Stimulated activated CD4-positive, alpha-beta T cell treated with anti-CD3 and anti-CD28 coated beads, Interleukin-2, amount 100 ng/mL, for 24 hours (primary cell): ENCODE data around the gene RASSF7.

Experiments
- DNase-seq, 2 donors: peaks; one replicate each; pipeline ENCODE4 v3.0.0-alpha.2; 2020

RASSF7 gene

DNA sequence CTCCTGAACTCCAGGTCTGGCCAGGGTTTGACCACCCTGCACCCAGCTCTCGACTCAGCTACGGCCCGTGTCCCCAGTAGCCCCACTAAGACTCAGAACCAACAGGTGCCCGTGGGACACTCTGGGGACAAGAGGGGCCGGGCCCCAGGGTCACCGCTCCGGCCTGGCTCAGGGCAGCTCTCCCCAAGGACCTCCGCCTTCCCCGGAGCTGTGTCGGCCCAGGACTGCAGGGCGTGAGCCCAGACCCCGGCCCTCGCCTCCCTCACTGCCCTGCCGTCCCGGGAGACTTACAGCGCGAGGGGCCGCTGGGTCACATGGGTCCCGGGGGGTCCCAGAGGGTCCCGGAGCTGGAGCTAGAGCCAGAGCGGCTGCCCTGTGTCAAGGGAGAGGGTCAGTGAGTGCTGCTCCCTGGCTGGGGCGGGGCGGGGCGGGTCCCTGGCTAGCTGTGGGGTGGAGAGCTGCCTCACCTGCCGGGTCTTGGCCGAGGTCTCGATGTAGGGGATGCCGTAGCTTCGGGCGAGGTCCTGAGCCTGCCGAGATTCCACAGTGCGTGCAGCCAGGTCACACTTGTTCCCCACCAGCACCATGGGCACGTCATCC is 27.7 kb upstream of the RASSF7 start:
- no peak for DNase-seq

DNA sequence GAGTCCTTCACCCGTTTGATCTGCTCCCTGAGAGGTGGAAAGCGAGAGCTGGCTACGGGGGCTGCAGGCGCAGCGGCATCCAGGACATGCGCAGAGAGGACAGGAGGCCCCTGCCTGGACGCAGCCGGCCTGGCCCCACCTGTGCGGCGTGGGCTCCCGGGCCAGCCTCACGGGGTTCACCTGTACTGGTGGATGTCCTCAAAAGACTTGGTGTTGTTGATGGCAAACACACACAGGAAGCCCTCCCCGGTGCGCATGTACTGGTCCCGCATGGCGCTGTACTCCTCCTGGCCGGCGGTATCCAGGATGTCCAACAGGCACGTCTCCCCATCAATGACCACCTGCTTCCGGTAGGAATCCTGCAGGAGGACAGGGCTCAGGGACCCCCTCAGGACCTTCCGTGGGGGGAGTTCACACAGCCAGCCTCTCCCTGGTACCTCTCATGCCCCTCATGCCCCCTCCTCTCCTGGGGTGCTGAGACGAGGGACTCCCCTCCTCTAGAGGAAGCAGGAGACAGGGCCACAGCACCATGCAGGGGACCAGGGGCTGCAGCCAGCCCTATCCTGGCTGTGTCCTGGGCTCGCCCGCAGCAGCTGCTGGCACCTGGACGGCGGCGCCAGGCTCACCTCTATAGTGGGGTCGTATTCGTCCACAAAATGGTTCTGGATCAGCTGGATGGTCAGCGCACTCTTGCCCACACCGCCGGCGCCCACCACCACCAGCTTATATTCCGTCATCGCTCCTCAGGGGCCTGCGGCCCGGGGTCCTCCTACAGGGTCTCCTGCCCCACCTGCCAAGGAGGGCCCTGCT is 27.0 kb upstream of the RASSF7 start:
- DNase-seq = no peak

DNA sequence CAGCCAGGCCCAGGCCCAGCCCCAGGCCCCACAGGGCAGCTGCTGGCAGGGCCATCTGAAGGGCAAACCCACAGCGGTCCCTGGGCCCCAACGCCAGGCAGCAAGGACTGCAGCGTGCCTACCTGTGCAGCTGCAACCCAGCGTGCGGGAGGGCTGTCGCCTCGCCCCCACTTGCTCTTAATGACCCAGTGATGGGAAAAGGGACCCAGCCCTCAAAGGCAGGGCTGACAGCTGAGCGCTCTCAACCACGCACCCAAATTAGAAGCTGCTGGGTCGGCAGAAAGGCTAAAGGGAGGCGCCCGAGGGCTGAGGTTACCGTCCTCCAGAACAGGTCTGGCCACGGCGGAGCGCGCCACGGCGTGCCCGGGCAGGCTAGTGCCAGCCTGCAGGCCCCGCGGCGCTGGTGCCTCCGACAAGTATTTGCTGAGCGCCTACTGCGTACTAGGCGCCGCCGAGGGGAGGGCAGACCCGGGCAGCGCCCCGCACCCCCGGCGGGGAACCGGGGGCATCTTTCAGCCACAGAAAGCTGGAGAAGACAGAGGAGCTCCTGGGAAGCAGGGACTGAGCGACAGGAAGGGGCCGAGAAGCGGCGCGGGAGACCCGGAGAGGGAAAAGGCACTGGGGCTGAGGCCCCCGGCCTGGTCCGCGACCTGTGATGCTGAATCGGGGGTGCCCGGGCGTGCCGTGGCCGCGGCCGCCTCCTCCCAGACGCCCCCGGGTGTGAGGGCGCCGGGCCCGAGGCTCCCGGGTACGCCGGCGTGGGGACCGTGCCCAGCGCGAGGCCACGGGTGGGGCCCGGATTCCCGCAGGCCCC is 26.2 kb upstream of the RASSF7 start:
- DNase-seq = peak in 1 of 2 donors; percentile 48

DNA sequence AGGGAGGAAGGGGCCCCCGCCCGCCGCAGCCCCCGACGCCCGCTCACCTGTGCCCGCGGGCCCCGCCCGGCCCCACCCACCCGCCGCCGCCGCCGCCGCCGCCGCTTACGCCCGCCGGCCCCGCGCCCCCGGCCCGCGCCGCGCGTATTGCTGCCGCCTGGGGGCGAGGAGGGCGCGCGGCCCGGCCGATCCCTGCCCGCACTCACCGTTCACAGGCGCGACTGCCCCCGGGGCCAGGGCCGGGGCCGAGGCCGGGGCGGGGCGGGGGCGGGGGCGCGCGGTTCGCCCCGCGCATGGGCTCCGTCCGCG is 25.6 kb upstream of the RASSF7 start:
- no peak for DNase-seq

DNA sequence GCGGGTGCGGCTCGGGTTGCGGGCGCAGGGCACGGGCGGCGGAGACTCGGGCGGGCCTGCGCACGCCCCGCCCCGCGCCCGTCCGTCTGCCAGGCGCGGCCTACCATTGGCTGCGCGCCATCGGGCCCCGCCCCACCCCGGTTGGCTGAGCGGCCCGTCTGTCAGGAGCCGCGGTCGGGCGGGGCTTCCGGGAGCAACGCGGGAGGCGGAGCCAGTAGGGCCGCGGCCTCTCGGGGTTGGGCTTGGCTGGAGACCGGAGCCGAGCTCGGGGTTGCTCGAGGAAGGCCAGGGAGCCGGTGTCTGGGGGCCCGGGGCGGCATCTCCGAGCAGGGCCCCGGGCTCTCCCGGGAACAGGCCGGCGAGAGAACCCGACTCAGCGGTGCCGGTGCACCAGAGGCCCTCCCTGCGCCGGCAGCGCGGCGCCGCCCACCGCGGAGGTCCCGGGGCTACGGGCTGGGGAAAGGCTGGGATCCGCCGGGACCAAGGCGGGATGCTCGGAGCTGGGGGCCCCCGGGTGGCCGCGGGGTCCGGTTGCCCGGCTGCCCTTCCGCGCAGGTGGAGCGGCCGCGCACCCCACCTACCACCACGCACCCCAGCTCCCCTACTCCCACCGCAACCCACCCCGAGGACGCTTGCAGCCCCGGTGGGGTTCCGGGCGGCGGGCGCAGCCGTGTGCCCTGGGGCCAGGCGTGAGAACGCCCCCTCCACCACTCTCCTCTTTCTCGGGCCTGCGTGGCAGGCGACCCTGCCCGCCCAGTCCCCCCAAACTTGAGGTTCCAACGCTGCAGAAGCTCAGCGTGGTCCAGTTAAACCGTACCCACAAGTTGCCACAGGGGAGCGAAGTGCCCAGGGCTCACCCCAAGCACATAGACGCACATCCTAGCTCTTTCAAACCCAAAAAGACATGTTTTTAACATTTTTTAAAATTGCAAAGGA is 25.0 kb upstream of the RASSF7 start, which contains the start of gene HRAS:
Gene HRAS, minus strand, starts transcription at position 58 of the 936 bp plus-strand sequence.
- DNase-seq = peak; percentile 95 to 97

DNA sequence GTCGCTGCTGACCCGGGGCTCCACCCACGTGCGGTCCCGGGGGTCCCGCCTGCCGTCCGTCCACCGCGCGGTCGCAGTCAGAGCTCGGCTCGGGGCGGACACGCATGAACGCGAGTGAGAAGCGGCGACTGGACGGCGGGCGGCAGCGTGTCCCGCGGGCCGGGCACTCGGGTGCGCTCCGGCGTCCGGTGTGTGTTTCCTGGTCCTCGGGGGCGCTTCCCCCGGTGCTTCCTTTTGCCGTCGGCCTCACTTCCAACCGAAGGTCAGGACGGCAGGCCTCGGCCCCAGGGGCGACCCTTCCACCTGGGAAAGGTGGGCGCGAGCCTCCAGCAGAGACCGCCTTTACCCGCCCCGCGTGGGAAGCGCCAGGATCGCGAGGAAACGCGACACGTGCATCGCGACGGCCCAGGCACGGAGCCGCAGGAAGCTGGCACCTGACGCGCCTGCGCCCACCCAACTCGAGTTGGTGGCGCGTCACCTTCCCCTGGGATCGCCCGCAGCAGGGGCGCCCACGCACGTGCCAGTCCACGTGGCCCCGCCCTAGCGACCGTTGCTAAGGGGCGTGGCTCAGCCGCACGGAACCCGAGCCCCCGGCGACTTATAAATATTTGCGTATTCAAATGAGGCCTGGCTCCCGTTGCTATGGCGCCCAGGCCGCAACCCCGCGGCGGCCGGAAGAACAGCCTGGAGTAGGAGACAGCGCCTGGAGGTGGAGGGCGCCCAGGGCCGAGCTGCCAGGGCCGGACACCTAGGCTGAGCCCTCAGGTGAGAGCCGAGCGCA is 23.7 kb upstream of the RASSF7 start, which contains the start of gene LRRC56:
Gene LRRC56, plus strand, starts transcription at position 687 of the 781 bp plus-strand sequence. CDS start 3,158 bp downstream, outside the sequence.
- peak; percentile 89 to 94 for DNase-seq

DNA sequence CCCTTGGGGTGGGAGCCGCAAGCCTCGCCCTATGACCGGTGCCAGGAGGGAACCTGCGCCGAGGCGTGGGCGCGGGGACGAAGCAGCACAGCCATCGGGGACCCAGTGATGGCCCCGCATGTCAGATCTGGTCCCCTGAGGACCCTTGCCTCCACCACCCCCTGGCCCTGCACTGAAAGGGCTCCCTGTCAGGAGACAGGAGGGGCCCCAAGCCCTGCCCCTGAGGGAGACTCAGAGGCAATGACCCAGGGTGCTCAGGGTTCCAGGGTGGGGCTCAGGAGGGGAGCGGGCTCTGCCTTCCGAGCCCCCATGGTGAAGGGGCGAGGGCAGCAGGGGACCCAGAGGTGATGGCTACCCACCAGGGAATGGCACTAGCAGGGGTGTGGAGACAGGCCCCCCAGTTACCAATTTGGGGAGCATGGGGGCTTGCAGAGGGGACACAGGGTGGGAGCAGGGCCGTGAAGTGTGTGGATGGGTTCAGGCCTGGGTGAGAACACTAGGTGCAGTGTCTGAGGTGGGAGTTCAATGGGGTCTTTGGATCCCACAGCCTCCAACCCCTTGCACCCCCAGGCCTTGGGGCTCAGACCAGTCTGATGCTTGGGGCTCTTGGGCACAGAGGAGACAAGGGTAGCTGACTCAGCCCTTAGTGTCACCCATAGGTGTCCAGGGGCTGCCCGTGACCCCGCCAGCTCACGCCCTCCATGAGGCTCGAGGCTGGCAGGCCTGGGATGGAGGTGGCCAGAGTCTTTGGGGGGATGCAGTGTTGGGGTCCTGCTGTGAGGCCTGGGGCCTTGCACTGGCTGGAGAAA is 22.9 kb upstream of the RASSF7 start:
- peak in 1 of 2 donors; percentile 16 for DNase-seq

DNA sequence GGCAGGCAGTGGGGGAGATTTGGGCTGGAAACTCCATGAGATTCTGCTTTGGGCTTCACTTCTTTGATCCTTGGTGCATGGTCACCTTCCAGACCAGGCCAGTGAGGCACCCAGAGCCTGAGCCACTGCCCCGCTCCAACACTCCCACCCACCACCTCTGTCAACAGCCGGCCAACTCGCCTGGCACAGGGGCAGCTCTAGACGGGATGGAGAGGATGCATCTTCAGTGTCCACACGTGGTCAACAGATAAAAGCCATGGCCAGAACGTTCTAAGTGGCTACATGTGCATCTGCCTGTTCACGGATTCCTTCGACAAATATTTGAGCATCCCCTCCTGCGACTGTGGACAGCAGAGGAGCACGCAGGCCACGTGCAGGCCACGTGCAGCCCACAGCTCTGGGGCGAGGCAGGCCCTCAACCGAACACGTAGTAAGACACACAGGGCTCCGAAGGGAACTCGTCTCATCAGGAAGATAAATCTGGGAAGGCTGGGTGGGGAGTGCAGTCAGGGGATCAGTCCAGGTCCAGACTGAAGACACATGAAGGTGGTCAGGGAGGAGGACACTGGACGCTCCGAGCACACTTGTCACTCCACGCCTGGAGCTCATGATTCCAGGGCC is 22.2 kb upstream of the RASSF7 start:
- DNase-seq = peak in 1 of 2 donors; percentile 17

DNA sequence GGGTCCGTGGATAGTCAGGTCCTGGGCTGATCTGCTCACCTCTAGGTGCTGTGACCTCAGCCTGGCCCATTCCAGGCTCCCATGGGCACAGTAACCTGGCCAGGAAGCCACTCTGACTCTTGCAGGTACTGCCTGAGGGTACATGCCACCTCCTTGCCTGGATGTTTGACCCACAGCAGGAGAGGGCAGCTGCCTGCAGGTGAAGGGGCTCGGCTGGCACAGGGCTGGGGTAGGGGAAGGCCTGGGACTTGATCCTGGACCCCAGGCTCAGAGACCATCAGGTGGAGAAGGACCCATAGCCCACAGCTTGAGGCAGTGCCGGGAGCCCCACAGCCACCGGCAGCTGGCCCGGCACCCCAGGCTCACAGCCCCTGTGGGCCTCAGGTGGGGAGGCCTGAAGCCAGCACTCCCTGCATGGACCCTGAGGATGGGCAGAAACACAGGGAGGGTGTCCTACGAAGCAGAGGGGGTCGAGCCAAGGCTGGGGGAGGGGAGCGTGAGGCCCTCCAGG is 20.7 kb upstream of the RASSF7 start:
- DNase-seq = no peak

DNA sequence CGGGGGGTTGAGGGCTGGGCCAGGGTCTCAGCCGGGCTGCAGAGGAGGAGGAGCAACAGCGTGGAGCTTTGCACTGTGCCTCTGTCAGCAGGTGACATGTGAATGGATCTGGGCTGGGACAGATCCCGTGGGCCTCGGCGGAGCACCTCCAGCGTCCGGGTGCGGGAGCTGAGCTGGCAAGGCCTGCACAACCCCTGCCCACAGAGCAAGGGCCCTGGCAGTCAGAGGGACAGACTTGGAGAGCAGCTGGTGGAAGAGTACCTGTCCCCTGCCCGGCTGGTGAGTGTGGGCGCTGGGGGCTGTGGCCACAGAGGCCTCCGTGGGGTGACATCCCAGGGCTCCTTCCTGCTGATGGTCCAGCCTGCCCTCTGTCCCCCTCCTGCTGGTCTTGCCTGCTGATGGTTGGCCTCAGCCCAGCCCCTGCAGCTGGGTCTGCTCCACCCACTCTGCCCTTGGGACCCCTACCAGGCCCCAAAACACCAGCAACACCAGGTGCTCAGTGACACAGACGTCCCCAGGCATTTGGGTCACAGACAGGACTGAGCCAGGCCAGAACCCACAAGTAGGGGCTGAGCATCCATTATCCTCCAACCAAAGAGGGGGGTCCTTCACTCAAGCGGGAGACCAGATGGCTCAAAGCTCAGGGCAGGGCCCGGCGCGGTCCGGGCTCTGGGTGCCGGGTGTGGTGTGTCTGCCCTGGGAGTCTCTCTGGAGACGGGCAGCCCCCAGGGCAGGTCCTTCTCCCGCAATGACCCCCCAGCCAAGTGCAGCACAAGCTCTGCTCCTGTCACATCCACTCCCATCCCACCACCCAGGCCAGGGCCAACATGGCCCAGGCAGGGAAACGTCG is 20.0 kb upstream of the RASSF7 start:
- DNase-seq = no peak

DNA sequence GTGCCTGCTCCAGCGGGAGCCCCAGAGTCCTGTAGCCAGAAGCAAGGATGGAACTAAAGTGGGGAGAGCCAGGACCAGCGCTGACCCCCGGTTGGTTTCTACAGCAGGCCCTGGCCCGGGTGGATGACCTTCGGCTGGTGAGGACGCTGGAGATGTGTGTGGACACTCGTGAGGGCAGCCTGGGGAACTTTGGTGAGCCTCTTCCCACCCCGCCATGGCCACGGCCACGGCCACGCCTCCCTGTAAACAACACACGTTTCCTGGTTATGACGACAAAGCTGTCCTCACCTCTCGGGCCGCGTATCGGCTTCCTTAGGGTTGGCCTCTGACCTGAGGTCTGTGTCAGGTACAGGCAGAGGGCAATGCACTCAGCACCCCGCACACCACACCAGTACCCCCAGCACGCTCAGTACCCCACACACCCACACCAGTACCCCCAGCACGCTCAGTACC is 19.3 kb upstream of the RASSF7 start:
- no peak for DNase-seq

DNA sequence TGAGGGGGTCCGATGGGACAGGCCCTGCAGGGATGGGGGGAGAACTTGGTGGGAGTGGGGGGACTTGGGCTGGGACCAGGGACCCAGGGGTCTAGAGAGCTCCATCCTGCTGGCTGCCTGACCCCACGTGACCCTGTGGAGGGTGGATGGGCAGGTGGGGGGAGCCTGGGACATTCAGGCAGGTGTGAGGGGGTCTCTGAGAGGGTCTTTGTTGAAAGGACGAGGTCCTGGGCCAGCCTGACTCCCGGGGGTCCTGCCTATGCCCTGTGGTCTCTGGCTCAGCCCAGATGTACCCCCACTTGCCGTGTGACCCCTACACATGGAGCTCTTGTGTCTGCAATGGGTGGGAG is 16.0 kb upstream of the RASSF7 start:
- no peak for DNase-seq

DNA sequence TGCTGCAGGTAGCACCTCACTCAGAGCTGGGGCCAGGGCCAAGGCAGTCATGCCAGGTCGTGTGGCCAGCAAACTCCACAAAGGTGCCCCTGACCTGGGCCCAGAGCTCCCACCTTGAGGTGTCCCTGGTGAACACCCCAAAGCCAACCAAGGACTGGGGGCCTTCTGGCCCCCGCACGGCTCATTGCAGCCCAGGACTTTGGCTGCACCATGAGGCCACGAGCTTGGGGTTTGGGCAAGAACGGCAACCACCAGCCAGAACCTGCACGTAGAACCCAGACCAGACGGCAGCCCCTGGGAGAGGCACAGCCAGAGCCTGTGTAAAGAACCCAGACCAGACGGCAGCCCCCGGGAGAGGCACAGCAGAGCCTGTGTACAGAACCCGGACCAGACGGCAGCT is 15.6 kb upstream of the RASSF7 start:
- no peak for DNase-seq

DNA sequence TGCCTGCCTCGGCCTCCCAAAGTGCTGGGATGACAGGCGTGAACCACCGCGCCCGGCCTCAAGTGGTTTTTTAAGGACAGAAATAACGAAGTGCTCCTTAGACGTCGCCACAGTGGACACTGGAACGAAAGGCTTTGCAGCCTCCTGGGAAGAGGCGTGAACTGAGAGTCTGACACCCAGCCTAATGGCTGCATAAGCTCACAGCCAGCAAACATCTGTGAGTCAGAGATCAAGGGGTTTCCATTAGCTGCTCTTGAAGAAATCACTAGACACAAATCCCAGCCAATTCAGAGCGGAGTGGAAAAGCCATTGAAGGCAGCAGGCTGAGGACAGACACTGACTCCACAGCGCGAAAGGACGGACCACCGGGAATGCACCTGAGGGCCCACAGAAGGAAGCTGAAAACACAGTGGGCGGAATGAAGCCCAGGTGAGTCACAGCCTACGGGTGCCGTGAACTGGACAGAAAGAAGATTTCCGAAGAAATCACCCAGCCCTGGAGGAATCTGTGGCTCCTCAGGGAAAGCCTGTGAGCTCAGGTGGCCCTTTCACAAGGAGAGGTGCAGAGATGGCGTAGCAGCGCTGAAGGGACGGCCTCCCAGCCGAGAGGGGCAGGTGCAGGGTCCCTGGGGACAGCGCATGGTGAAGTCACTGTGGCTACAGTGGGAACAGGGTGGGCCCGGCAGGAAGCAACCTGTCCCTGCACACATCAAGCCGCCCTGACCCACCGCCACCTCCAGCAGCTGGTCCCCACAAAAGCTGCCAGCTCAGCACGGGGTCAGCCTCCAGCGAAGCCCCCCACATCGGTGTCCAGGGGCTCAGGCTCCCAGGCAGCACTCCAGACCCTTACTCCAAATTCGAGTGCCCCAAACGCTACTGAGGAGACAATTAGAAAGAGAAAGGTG is 11.8 kb upstream of the RASSF7 start:
- no peak for DNase-seq

DNA sequence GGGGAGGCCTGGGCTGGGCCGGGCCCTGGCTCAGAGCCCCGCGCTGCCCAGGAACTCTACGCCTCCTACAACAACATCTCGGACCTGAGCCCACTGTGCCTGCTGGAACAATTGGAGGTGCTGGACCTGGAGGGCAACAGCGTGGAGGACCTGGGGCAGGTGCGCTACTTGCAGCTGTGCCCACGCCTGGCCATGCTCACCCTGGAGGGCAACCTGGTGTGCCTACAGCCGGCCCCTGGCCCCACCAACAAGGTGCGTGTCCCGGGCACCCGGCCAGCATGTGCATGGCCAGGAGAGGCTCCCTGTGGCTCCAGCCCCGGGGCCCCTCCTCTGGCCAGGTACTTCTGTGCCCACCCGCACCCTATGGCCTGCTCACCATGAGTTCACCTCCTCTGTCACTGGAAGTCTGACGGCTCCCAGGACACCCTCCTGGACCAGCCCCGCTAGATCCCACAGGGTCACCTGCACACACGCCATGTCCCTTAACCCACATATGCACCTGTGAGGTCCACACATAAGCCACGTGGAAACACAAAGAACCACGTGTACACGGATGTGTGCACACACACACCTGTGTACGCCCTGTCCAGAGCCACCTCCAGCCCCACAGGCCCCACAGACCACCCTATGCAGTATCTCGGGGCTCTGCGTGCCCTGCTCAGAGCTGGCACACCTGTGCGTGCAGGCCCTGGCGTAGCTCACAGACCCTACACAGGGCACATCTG is 10.6 kb upstream of the RASSF7 start:
- no peak for DNase-seq

DNA sequence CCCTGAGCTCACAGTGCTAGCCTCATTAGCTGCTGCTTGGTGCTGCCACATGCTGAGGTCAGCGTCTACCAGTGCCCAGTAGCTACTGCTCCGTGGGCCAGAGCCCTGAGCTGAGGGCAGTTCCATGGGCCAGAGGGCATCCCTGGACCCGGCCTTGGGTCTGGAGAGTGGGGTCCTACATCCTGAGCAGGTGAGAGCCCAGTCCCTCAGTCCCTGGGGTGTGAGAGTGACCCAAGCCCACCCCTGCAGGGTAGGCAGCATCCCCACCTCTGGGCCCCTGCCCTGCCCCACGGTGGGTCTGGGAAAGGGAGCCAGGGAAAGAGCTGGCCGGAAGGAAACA is 10.1 kb upstream of the RASSF7 start:
- no peak for DNase-seq

DNA sequence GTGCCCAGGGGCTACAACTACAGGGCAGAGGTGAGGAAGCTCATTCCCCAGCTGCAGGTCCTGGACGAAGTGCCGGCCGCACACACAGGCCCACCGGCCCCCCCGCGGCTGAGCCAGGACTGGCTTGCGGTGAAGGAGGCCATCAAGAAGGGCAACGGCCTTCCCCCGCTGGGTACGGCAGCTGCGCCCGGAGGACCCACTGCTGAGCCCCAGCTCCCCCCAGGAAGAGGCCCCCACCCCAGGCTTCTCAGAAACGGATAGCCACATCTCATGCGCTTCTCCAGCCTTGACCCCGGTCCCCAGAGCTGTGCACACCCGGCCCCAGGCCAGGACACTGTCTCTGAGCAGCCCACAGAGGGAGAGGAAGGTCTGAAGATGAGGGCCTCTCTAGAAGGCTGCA is 9.6 kb upstream of the RASSF7 start:
- no peak for DNase-seq
